ENCODE results near the gene PRDM15. TPM values are rescaled to one million over a fixed set of nuclear protein-coding genes. Genes with fewer than 3 reads are reported as not detected.

Gene PRDM15, protein sequence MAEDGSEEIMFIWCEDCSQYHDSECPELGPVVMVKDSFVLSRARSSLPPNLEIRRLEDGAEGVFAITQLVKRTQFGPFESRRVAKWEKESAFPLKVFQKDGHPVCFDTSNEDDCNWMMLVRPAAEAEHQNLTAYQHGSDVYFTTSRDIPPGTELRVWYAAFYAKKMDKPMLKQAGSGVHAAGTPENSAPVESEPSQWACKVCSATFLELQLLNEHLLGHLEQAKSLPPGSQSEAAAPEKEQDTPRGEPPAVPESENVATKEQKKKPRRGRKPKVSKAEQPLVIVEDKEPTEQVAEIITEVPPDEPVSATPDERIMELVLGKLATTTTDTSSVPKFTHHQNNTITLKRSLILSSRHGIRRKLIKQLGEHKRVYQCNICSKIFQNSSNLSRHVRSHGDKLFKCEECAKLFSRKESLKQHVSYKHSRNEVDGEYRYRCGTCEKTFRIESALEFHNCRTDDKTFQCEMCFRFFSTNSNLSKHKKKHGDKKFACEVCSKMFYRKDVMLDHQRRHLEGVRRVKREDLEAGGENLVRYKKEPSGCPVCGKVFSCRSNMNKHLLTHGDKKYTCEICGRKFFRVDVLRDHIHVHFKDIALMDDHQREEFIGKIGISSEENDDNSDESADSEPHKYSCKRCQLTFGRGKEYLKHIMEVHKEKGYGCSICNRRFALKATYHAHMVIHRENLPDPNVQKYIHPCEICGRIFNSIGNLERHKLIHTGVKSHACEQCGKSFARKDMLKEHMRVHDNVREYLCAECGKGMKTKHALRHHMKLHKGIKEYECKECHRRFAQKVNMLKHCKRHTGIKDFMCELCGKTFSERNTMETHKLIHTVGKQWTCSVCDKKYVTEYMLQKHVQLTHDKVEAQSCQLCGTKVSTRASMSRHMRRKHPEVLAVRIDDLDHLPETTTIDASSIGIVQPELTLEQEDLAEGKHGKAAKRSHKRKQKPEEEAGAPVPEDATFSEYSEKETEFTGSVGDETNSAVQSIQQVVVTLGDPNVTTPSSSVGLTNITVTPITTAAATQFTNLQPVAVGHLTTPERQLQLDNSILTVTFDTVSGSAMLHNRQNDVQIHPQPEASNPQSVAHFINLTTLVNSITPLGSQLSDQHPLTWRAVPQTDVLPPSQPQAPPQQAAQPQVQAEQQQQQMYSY
- total RNA-seq, result 10 to 100 TPM in 2 of 4 donors, 1 to 10 TPM in 2; 5.3 to 20.8 (median 13.6) TPM

DNA sequence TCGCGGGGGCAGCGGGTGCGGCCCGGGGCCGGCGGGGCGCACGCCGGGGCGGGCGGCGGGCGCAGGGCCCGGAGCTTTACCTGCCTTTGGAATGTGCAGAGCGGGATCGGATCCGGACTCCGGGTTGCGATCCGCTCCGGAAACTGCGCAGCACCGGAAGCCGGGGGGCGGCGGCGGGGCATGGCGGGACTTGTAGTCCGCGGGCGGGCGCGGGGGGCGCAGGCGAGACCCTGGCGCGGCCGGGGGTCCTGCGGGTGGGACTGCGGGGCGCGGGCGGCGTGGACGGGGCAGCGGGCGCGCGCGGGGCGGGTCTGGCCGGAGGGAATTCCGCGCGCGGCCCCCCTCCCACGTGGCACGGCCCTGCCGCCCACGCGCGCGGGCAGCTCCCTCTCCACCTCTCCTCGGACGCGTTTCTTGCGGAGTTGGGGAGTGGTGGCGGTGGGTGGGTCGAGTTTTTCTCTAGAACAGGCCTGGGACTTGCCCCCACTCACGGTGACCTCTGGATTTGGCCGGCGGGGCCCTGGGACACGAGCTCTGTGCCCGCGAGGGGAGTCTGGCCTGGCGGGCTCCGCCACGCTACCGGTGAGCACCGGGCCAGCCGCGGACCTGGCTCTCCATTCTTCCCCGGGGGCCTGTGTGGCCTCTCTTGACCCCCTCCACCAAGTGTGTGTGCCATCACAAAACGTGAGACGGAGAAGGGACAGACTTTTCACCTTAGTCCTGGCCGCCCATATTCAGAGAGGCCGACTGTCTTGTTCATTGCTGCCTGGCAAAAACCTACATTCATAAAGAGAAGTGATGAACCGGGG lies at the start of gene PRDM15:
TSS of gene PRDM15 (minus strand) at position 155 of the 809 bp plus-strand sequence. CDS start 18,981 bp downstream, outside the sequence.
- DNase-seq (ENCODE audit: low spot score), result peak; percentile 50
- TF ChIP-seq, protein P1, sequence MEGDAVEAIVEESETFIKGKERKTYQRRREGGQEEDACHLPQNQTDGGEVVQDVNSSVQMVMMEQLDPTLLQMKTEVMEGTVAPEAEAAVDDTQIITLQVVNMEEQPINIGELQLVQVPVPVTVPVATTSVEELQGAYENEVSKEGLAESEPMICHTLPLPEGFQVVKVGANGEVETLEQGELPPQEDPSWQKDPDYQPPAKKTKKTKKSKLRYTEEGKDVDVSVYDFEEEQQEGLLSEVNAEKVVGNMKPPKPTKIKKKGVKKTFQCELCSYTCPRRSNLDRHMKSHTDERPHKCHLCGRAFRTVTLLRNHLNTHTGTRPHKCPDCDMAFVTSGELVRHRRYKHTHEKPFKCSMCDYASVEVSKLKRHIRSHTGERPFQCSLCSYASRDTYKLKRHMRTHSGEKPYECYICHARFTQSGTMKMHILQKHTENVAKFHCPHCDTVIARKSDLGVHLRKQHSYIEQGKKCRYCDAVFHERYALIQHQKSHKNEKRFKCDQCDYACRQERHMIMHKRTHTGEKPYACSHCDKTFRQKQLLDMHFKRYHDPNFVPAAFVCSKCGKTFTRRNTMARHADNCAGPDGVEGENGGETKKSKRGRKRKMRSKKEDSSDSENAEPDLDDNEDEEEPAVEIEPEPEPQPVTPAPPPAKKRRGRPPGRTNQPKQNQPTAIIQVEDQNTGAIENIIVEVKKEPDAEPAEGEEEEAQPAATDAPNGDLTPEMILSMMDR (IDR thresholded peaks at IDR 0.05), result no peak
- peak; percentile 81 for ATAC-seq (ENCODE audit: low FRiP score)

DNA sequence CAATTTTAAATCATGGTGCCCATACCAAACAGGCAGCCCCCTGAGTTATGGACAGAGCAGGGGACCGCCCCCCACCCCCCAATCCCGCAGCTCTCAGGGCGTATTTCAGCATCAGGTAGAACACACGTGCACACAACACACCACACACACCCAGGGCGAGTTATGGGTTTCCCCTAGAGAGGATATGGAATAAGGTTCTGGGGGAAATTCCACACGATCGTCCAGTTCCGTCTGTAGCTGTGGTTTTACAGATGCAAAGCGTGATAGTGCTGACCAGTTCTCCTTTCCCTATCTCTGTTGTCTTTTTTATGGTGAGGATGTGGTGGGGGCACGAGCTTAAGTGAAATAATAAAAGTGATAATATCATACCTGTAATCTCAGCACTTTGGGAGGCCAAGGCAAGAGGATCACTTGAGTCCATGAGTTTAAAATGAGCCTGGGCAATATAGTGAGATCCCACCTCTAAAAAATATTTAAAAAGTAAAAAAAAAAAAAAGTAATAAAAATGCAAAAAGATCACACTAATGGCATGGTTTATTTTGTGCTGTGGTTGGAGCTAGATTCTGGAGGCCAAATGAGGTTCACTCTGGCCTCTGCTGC lies 49.6 kb upstream of the PRDM15 start:
- TF ChIP-seq, protein P1 (IDR thresholded peaks at IDR 0.05), result no peak
- ATAC-seq (ENCODE audit: low FRiP score), result no peak
- no peak for DNase-seq (ENCODE audit: low spot score)

DNA sequence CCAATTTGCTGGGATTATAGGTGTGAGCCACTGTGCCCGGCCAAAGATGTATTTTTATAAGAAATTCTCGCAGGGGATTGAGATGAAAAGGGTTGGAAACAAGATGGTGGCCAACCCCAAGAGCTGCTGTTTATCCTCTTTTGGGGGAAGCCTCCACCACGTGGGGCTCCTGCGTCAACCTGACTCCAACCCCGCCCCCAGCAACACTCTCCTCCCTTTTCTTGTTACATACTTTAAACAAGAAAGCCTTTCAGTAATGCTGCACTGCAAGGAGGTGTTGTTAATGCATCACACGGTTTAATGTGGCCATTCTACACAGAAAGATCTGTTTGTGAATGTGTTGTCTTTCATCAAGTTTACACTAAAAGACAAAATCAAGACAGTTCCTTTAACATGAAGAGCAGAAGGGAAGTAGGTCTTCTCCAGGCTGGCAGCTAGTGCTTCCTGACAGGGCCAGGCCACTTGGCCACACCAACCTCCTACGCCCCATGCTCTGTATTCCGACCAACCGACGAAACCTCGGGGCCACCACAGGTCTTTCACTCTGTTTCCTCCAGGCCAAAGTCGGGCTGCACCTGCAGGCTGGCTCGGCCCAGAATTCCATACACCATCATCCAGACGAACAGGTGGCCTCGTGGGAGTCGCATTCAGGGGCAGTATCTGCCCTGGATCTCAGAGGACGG lies 48.7 kb upstream of the PRDM15 start:
- DNase-seq (ENCODE audit: low spot score) (no peak), ATAC-seq (ENCODE audit: low FRiP score) (no peak)
- TF ChIP-seq, protein P1 (IDR thresholded peaks at IDR 0.05), result no peak

DNA sequence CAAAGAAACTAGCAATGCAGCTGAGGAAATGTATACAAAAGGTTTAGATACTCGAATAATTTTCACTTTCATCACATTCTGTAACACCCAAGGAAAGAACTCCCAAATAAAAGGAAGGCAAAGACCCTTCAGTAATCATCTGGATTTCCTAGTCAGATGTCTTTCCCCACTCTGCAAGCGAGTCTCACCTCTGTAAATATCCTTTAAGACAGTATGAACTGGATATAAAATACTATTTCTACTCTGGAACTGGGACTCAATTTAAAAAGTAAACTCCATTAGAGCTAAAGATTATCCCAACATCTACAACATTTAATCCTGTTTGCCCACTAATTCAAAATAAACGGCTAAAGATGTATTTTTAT lies 47.6 kb upstream of the PRDM15 start:
- DNase-seq (ENCODE audit: low spot score) (no peak), ATAC-seq (ENCODE audit: low FRiP score) (peak; percentile 13)
- TF ChIP-seq, protein P1 (IDR thresholded peaks at IDR 0.05), result no peak

DNA sequence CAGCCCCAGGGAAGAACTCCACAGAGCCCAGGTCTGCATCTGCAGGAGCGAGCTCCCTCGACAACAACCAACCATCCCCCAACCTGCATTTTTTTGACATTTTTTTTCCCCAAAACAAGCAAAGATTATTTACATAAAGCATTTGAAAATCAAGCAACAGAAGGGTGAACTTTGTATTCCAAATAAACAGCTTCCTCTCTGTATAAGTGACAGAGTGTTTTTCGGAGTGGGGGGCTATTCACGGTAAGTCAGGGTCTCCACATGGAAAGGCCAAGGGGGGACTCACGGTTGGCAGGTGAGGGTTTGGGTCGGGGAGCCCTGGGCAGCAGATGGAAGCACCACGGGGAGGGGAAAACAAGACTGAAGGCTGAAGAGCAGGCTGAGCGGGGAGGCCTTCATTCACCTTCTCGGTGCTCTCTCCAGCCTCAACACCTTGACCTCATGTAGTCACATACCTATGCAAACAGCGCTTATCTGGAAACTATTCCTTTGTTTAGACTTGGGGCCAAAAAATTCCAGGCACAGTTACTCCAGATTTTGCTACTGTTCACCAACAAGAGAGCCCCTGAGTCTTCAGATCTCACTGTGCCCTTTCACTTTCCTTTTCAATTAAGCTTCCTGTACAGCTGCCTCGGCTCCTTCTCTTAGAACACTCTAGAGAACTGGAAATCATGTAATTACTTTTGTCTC lies 47.1 kb upstream of the PRDM15 start:
- ATAC-seq (ENCODE audit: low FRiP score) (peak; percentile 69), DNase-seq (ENCODE audit: low spot score) (no peak)
- TF ChIP-seq, protein P1 (IDR thresholded peaks at IDR 0.05), result no peak
